HG03354 (cell line): ENCODE measurements around the gene LIMCH1.

Source experiments
- ATAC-seq: cut with Tn5 transposase; IDR thresholded peaks from one replicate; pipeline ENCODE4 v1.9.1; 2021; ENCODE audit warnings: mild to moderate bottlenecking; ENCODE audit not compliant: unreplicated experiment, poor library complexity, severe bottlenecking

Gene LIMCH1

DNA sequence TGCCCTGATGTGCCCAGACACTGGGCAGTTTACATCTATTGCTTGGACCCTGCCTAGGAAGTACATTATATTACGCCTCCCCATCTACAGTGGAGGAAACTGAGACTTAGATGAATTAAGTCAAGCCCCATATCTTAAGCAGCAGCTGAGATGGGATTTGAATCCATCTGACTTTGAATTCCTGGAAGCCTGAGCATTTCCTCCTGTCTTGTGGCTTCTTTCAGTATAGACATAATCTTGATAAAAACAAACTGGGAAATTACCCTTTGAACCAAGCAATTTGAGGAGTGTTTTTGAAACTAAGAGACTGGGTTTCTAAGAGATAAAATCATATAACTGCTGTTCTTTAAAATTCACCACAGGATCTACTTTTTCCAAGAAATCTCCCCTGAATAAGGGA, 18.6 kb downstream of the LIMCH1 start:
- ATAC-seq, result no peak

DNA sequence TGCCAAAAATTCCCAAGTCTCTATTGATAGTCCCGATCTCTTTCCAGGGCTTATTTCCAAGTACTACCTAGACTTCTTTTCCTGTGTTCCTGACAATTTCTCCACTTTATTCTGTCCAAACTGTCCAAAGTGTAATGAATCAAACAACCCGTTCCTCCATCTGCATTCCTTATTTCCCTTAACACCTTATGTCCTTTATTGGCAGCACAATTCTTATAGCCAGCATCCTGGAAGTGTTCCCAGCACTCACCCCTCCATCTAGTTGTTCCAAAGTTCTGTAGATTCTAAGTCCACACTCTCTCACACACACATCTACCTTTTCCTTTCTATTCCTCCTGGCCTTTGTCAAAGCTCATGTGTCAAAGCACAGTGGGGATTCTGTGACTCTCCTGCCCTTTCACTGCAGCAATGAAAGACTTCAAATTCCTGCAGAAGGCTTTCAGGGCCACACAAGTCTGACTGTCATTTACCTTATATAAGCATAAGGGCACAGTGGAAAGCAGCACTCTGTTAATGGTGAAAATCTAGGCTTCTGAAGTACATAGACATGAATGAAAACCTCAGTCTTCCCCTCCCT, 22.1 kb downstream of the LIMCH1 start:
- ATAC-seq, result no peak

DNA sequence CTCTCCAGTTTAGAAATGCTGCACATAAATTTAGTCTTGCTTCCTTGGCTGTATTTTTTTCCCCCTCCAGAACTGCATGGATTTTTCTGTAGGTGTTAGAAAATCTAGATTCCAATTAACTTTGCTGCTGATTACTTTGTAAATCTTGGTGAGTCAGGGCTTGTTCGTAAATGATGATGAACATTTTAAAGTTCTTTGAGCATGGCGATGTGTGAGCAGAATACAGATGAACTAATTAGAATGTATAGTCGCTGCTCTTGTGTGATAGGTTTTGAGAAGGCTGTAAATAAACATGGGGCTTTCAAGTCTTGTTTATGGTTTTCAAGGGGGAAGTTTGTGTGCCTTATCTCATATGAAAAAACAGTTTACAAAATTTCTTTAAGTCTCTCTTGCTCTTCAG, 23.3 kb downstream of the LIMCH1 start:
- no peak for ATAC-seq

DNA sequence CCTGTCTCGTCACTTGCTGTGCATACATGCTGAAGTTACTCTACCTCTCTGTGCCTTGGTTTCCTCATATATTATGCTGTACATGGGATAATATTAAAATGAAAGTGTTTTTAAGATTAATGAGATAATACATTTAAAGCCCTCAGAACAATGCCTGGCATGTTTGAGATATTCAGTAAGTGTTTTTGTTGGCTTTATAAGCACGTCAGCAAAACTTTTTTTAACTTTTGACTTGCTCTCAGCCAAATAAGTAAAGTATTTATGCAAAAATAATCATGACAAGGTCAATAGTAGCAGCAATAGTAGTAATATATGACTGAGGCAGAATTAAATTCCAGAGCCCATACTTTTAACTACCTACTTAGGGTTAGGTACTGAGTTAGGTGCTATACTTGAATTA, 29.2 kb downstream of the LIMCH1 start:
- ATAC-seq, result no peak

DNA sequence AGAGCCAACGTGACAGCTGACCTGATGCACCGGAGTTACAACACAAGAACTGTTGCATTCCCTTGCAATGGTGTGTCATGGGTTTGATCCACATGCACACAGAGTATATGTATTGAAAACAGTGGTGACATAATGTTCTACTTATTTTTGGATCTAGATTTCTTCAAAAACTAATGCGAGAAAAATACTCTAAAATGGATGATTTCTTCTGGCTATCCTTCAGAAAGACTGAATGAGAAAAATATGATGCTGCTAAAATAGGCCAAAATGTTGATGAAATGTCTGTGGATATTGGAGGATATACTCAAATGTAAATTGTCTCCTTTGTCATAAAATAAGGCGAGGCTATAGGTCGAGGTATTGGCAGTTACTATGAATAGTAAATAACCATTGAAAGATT, 30.4 kb downstream of the LIMCH1 start:
- ATAC-seq, result no peak

DNA sequence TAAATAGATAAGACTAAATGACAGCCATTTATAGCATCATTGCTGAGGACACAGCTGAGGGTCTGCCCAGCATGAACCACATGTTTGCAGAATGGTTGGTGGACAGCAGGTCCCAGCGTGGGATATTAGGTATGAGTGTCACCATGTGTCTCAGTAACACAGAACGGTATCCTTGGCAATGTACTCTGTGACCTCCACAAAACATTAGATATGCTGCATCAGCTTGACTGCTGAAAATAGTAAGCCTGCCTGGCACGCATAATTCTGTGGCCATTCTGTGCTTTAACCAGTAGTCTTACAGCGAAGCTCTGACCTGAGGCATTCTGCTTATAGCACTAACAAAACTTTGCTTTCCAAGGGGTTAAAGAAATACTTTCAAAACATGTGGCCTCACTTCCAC, 32.0 kb downstream of the LIMCH1 start:
- no peak for ATAC-seq

DNA sequence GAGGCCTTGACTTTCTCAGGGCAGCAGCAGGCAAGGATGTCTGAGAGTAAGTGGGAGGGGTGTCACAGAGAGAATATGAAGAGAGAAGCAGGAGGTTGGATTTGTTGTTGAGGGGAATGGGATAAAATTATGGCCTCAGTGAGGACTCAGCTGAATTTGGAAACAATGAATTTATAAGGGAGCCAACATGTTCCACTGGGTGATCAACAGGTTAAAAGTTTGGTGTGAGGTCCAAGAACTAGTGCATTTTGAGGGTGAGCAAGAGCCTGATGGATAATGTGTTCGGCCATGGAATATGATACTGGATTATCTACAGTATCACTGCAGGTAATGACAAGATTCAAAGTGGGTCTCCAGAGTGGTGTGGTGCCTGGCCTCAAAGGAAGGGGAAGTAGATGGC, 33.5 kb downstream of the LIMCH1 start:
- ATAC-seq, result no peak

DNA sequence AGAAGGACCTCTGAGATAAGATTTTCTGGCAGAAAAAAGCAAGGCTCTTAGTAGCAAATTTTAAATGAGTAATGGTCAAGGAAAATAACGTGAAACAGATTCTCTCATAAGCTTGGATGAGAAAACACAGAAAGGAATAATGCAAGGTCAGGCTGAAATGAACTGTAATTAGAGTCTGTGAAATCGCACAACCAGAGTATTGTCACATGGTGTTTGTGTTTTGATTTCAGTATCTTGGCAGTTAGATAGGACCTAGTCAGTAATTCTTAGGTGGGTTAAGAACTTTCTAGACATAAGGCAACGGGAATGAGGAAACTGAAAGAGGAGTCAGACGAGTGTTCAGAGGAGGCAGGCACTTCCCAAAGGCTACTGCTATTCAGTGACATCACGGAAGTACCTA, 34.6 kb downstream of the LIMCH1 start:
- ATAC-seq, result no peak

DNA sequence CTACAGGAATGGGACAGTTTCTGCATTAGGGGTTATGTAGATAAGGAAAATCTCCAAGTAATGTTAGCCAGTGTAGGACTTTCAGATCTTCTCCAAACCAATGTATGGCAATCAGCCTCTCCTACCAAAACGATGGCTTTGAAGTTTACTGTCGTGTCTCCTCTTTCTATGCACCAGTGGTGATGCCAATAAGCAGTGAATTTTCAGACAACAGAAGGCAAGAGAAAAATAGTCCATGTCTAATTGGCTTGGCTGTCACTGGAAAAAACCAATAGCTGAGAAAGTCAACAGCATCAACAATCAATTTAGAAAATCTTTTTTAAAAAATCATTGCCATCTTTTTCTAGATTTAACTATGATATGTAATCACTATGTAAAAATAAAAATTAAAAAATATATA, 35.0 kb downstream of the LIMCH1 start:
- ATAC-seq, result no peak

DNA sequence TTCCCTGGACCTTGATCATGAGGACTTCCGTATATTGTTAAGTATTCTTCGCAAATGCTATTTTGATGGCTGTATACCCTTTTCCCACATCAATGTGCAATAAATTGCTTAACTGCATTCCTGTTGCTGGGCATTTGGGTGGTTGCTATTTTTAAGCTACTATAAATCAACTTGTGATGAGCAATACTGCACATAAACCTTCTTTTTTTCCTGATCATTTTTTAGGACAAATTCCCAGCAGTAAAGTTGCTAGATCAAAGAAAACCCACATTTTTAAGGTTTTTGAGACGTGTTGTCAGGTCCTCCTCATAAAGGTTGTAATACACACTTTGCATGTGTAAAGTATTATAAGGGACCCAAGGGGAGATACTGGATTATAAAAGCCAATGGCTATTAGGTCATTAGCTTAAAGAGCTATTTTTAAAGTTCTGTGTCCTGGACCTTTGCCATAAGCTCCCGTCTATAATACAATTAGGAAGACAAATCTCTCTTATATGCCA, 35.6 kb downstream of the LIMCH1 start:
- no peak for ATAC-seq

DNA sequence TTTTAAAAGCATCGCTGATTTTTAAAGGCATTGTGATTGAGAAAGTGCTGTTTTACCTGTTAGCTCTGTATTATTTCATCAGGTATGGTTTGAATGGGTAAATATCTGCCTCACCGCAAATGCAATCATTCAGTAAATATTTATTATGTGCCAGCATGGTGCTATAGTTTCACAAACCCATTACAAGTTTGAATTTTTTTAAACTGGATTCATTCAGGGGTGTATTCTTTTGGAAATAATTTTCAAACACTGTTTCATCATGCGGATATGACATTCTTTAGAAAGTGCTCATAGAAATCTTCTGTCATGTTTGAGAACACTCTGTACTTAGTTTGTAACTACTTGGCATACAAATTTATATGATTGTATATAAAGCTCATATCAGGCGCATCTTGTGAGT, 37.2 kb downstream of the LIMCH1 start:
- ATAC-seq, result no peak

DNA sequence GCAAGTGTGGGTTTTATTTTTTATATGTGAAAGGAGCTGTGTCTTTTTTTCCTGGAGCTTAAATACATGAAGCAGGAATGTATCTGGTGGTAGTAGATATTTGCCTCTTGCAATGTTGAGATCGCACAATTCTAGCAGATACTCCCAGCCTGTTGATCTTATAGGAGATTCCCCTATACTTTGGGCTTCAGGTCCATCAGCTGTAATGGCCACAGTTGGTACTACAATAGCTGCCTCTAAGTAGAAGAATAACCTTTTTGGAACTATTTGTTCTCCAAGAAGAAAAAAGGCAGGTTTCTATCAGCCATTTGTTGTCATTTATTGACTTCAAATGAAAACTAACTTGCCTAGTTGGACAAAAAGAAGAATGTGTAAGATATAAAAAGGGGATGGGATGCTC, 37.7 kb downstream of the LIMCH1 start:
- ATAC-seq, result no peak

DNA sequence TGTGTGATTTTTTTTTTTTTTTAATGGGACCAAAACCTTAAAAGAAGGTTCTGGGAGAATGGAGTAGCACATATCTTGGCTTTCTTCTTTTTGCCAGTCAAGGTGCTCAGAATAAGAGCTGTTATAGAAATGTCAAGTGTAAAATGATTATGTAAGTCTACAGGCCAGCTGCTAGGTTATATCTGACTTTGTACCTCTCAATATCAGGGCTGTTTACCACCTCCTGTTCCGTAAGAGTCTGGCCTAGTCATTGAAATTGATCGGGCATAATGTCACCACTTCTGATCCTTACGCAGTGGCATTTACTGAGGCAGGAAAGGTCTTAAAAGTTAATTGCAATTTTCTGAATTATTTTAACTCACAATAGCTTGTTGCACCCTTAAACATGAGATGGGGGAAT, 41.1 kb downstream of the LIMCH1 start:
- no peak for ATAC-seq

DNA sequence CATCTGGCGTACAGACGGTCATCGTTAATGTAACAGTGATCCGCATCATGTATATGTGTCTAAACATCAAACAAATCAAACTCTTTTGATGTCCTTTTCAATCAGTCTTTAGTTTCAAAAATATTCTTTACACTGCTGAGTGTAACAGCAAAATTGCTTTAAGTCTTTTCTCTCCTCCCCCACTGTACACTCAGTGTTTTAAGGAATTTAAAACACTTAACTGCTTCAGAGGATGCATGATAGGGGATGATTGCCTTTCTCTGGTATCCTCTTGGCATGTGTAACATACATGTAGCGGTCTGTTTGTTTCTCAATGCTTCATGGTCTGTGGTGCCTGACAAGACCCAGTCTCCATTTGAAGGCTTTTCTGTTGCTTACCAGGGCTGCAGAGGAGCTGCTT, 41.6 kb downstream of the LIMCH1 start:
- no peak for ATAC-seq

DNA sequence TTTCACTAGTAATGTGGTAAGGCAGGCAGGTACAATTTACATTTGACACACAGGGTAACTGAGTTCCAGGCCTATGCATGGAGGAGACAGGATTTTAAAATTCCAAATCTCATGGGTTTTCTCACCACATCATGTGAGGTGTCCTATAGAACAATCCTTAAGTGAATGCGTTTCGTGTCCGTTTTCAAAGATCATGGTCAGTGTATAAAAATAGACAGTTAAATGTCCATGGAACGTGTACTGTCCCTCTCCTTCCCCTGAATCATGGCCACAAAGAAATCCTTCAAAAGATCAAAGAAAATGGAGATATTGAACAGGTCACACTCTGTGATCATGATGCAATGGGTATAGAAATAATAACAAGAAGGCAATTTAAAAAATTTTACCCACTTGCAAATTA, 42.0 kb downstream of the LIMCH1 start:
- no peak for ATAC-seq

DNA sequence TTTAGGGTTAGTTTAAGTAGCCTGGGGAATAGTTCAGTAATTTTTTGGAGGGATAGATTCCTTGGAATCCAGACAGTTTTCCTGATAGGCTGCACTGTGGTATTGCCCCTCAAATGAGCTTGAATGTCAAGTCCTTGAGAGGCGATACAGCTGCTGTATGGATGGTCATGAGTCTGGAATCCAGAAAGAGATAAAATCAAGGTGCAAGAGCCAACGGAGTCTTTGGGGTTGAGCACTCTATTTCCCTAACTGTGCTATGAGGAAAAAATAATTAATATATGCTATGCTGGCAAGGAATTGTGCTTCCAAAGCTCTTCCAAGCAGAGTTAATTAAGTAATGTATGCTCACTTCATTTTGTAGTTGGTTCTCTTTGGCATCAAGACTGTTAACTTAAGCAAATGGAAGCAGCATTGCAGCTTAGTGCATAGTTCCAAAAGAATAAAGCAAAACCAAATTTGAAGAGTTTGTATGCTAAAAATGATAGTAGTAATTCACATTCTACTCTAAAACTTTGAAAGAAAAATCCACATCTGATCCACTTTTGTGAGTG, 48.8 kb downstream of the LIMCH1 start:
- ATAC-seq, result no peak

DNA sequence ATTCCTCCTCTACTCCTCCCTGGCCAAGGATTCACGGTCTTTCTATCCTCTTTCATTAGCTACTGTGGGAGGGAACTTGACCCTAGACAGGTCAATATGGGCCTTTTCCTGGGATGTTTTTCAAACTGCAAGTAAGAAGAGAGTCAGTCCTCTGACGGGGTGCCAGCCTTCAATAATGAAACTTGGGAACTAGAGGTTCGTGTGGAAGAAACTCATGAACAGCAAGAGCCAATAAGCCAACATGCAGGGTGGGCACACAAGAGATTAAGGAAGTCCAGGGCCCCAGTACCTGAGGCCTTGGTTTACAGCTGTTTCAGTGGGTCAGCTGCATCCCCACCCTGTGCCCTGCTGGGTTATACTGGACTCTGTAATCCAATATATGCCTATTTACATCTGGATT, 49.3 kb downstream of the LIMCH1 start:
- ATAC-seq, result no peak

DNA sequence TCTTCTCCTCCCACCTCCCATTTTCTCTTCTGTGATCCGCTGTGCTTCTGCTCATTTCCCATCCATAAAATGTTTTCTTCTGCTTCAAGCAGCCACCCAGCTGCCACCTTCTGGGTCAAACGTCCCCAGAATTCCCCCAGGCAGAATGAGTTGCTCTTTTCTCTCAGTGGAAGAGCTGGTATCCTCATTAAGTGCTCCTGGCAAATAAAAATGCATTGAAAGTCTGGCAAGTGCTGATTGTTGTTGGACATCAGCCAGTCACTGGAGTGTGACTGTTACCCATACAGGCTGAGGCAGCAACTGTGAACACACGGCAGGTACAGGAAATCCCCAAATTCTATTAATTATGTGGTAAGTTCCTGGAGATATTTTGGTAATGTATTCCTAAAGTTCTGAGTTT, 52.6 kb downstream of the LIMCH1 start:
- no peak for ATAC-seq

DNA sequence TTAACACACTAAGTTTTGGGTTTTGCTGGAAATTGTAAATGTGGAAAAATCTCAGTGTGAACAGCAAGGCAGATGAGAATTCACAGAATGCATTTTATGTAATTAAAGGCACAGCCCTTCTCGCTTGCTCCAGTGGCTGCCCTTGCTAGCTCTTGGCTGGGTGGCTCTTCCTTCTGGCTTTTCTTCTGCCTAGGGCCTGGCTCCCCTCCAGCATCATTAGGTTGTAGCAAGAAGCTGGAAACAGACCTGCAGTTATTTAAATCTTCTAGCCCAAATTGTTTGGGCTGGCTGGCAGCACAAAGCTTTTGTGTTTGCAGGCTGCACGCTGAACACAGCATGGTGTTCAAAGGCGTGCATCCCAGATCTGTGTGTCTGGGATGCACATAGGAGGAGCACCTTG, 56.5 kb downstream of the LIMCH1 start:
- no peak for ATAC-seq

DNA sequence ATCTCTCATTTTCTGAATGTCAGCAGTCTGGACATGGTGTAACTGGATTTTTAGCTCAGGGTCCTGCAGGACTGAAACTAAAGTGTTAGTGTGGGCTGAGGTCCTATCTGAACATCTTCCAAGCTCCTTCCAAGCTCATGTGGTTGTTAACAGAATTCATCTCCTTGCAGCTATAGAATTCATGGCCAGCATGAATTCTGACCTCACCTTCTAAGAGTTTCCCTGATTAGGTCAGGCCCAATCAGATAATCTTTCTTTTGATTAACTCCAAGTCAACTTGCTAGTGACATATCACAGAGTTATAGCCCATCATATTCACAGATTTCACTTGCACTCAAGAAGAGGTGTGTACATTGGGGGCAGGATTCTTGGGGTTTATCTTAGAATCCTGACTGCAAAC, 59.5 kb downstream of the LIMCH1 start:
- no peak for ATAC-seq

DNA sequence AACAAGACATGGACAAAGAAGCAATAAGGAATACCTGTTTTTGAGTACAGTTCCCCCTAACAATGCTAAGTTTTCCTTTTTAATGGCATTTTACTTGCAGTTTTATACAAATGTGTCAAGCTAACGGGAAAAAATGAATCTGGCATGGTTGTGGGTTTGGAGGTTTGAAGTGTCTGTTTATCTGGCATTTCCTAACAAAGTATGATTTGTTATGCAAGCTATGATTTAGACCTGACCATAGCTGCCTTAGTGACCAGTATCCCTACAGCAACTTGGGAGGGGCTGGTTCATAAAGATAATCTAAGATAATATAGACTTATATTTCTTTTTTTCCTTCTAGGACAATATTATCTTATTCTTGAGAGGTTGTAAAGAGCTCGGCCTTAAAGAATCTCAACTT, 60.6 kb downstream of the LIMCH1 start:
- ATAC-seq, result no peak

DNA sequence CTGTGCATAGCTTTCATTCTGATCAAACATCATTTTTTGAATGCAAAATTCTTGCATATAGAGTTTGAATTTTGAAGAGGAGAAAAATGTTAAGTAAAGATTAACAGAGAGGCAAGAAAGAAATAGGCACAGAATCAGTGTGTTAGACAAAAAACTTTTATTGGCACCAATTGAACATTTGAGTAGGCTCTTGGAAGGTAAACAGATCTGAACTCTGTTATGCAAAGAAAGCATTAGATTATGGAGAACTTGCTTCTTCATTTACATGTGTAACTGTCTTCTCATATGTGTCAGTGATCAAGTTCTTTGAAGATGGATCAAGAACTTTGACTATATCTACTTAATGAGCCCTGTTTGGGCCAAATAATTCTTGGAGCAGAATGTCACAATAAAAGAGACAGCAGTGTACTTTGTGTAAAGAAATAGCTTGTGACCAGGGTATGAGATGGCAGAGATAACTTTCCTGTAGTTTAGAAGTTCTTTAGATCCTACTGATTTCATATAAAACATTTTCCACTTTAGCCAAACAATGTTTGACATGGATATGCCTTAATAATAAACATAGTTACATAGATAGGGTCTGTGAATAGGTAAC, 61.3 kb downstream of the LIMCH1 start:
- no peak for ATAC-seq
